WERI-Rb-1 (cell line): Measurements from ENCODE around the gene SAFB2.

Experiments used
- DNase-seq: peaks from one replicate; pipeline ENCODE4 v3.0.0-alpha.2; 2020
- H3K27ac ChIP-seq: fragments of 250-450 bp; sonication (Bioruptor Pico); 2 replicates; pipeline ENCODE4 v1.5.1; 2020; ENCODE audit warnings: mild to moderate bottlenecking, moderate library complexity
- H3K27me3 ChIP-seq: fragments of 250-450 bp; sonication (Bioruptor Pico); 2 replicates; pipeline ENCODE4 v1.5.1; 2021; ENCODE audit warnings: mild to moderate bottlenecking, low read depth, moderate library complexity; ENCODE audit not compliant: insufficient read depth, severe bottlenecking
- H3K36me3 ChIP-seq: fragments of 250-450 bp; sonication (Bioruptor Pico); 2 replicates; pipeline ENCODE4 v1.5.1; 2020; ENCODE audit warnings: mild to moderate bottlenecking, moderate library complexity
- H3K4me3 ChIP-seq: 2 replicates; pipeline ENCODE4 v1.5.1; 2011; ENCODE audit warnings: low read depth, mild to moderate bottlenecking, control low read depth, low read length
- H3K9me3 ChIP-seq: fragments of 250-450 bp; sonication (Bioruptor Pico); 2 replicates; pipeline ENCODE4 v1.5.1; 2021; ENCODE audit warnings: mild to moderate bottlenecking, moderate library complexity; ENCODE audit not compliant: severe bottlenecking
- CTCF ChIP-seq: IDR thresholded peaks from 2 replicates; pipeline ENCODE4 v1.5.1; 2011; ENCODE audit warnings: low read depth, mild to moderate bottlenecking, control low read depth, inconsistent platforms, low read length

Gene SAFB2

GRCh38 chr19:5625641-5626040, 3.1 kb upstream of the SAFB2 start:
- TF ChIP-seq CTCF: no peak
- H3K27me3 ChIP-seq: no peaks in the 10 kb centered on the region
- peaks cover 80% of the 10 kb centered on the region for H3K36me3 ChIP-seq
- H3K9me3 ChIP-seq: no peaks in the 10 kb centered on the region
- no peak overlapping the region for H3K4me3 ChIP-seq
- no peak for DNase-seq
- no peak overlapping the region; the same call in 1 of the 2 replicates for H3K27ac ChIP-seq

- no peak for TF ChIP-seq CTCF
- Histone ChIP-seq H3K9me3 (no peaks in the 10 kb centered on the region), H3K27ac (peak overlapping the region; percentile 95), H3K27me3 (no peaks in the 10 kb centered on the region), H3K36me3 (peaks cover 80% of the 10 kb centered on the region), H3K4me3 (peak overlapping the region; percentile 75)
- DNase-seq: peak; percentile 61
Observed at GRCh38 chr19:5624741-5625278, 2.2 kb upstream of the SAFB2 start.

- no peaks in the 10 kb centered on the region for H3K9me3 ChIP-seq
- H3K27me3 ChIP-seq: no peaks in the 10 kb centered on the region
- no peak for TF ChIP-seq CTCF
- DNase-seq: no peak
- H3K4me3 ChIP-seq: peak overlapping the region; percentile 75
- peaks cover 80% of the 10 kb centered on the region for H3K36me3 ChIP-seq
- peak overlapping the region; percentile 95 for H3K27ac ChIP-seq
Observed at GRCh38 chr19:5624018-5624663, 1.6 kb upstream of the SAFB2 start.

GRCh38 chr19:5623397-5624017, 931 bp upstream of the SAFB2 start:
- Histone ChIP-seq H3K4me3 (peak overlapping the region; percentile 75), H3K27ac (peak overlapping the region; percentile 95), H3K9me3 (no peaks in the 10 kb centered on the region), H3K36me3 (peaks cover 80% of the 10 kb centered on the region), H3K27me3 (no peaks in the 10 kb centered on the region)
- no peak for DNase-seq
- no peak for TF ChIP-seq CTCF

GRCh38 chr19:5621945-5622464, 571 bp downstream of the SAFB2 start:
- H3K27ac ChIP-seq: peak overlapping the region; percentile 97
- no peak for DNase-seq
- H3K36me3 ChIP-seq: peaks cover 80% of the 10 kb centered on the region
- H3K4me3 ChIP-seq: peak overlapping the region; percentile 78
- no peak for TF ChIP-seq CTCF
- H3K9me3 ChIP-seq: no peaks in the 10 kb centered on the region
- no peaks in the 10 kb centered on the region for H3K27me3 ChIP-seq
